NCI-H1930 (cell line): ENCODE measurements around the gene MGAT4A.
"Not testable (repeated sequence)": the region's sequence is repeated elsewhere in the genome, so short reads cannot be mapped to it uniquely, and the experiment has no call there.

Experiments
- DNase-seq, 2 experiments: peaks; one replicate each; lab custom pipeline; 2025; lab: John Stamatoyannopoulos, UW

The MGAT4A gene

DNA sequence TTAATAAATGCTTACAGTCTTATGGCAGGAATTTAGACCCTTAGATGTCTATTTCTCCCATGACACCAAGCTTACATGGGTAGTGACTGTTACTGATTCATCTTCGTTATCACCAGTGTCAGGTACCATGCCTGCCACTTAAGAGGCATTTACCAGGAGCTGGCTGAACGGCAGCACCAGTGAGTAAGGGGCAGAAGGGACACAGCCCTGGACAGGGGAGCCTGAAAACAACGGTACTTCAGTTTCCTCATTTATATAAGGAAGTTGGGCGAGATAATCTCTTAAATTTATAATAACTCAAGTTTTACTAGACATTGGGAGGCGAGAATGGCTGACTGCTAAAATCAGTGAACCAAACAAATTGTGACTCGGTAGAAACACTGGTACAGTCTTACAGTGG is 123.8 kb downstream of the MGAT4A start:
- DNase-seq: no peak

DNA sequence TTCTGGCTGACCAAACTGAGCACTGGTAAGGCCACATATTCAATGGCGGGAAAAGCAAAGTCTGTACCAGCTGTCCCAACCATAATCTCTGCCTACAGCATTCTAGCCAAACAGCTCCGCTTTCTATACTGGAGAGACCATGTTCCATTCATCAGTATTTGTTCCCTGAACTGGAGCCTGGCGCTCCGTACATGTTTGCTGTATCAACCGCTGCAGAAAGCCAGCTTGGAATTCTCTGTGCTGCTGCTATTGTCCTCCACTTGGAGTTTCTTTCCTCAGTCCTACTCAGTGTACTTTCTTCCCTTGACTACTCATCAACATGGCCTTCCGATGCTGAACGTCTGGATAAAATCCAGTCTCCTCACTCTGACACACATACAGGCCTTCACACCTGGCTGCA is 124.5 kb downstream of the MGAT4A start:
- no peak for DNase-seq

DNA sequence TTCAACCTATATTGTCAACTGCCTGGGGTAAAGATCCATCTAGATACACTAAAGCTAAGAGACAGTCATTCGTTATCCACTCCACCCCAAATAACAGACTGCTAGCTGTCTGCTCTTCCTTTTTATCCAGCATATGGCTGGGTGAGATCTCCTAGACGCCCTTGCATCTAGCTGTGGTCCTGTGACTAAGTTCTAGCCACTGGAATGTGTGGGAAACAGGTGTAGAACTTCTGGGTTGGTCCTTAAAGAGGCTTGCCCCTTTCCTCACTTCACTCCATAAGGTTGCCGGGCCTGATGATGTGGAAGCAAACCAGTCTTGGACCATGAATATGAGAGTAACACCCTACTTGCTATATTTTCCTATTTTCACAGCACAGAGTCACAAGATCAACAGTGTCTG is 125.9 kb downstream of the MGAT4A start:
- no peak for DNase-seq

DNA sequence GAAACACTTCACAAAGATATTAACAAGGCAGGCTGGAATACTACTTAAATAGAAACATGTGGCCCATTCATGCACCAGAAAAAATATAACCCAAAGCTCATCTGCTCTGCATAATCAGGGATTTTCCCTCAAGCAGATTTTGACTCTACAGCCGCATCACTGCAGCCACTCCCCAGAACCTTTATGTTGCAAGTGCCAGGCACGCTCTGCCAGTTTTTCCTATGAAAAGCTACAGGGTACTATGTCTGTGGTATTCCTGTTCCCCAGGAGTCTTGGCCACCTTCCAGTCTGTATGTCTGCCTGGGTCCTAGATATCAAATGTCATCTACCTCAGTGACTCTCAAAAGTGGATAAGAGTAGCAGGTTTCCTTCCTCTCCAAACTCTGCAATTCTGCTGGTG is 126.4 kb downstream of the MGAT4A start:
- no peak for DNase-seq

DNA sequence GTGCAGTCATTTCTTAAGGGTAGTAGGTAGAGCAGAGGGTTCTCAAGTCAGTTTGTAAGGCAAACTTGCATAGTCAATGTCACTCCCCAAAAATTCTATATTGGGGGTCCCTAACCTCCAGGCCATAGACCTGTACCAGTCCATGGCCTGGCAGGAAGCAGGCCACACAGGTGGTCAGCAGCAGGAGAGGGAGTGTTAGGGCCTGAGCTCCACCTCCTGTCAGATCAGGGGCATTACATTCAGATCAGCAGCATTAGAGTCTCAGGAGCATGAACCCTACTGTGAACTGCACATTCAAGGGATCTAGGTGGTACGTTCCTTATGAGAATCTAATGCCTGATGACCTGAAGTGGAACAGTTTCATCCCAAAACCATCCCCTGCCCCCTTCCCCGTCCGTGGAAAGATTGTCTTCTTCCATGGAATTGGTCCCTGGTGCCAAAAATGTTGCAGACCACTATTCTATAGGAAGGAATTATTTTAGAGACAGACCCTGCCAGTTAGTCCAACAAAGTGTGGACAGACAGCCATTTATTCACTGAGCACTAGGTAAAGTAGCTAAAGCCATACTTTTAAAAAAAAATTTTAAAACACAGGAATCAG is 129.3 kb downstream of the MGAT4A start:
- DNase-seq: no peak

DNA sequence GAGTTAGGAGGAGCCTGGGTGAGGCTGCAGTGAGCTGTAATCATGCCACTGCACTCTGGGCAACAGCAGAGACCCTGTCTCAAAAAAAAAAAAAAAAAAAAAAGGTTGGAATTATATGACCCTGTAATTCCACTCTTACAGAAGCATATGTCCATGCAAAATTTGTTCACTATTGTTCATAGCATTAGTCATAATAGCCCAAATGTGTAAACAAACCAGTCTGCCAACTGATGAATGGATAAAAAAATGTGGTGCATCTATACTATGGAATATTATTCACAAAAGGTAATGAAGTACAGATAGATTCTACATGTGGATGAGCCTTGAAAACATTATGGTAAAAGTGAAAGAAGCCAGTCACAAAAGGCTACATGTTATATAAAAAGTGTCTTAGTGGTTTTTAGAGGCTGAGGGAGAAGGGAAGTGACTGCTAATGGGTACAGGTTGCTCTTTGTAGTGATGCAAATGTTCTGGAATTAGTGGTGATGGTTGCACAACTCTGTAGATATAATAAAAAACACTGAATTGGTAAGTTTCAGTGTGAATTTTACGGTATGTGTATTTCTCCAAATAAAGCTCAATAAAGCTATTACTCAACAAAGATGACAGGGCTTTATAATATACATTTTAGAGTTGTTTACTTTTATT is 132.0 kb downstream of the MGAT4A start:
- DNase-seq: no peak

DNA sequence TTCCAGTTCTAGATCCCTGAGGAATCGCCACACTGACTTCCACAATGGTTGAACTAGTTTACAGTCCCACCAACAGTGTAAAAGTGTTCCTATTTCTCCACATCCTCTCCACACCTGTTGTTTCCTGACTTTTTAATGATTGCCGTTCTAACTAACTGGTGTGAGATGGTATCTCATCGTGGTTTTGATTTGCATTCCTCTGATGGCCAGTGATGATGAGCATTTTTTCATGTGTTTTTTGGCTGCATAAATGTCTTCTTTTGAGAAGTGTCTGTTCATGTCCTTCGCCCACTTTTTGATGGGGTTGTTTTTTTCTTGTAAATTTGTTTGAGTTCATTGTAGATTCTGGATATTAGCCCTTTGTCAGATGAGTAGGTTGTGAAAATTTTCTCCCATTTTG is 136.3 kb downstream of the MGAT4A start:
- DNase-seq: not testable (repeated sequence)

DNA sequence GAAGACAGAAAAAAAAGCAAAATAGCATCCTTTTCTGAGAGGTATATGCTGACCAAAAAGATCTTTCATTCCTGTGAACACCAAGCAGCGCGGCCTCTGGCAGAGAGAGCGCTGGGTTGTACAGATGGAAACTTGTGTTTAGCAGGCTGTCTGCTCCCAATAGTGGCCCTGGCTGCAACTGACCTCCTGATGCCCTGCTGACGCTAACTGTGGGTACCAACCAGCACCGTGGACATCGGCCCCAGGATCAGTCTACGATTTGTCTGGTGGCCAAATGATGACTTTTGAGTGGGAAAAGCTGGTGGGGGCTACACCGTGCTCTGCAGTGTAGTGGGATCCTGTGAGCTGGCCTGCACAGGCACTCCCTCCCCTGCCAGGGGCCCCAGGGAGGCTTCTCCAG is 138.4 kb downstream of the MGAT4A start:
- DNase-seq: no peak

DNA sequence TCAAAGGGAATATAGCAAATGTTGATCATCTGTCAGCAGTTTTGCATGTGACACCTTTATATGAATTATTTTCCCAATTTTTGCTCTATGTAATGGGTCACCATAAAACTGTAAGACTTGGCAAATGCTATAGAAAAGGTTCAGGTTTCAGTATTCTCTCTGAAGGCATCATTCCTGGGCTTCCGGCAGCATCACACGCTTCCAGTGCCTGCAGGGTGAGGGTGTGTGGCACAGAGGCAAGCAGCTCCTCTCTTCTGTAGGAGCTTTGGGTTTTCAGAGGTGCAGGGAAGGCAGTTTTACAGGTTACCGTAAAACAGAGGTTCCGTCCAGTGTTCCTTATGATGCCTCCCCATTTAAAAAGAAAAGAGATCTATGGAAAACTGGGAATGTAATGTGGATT is 141.4 kb downstream of the MGAT4A start:
- no peak for DNase-seq

DNA sequence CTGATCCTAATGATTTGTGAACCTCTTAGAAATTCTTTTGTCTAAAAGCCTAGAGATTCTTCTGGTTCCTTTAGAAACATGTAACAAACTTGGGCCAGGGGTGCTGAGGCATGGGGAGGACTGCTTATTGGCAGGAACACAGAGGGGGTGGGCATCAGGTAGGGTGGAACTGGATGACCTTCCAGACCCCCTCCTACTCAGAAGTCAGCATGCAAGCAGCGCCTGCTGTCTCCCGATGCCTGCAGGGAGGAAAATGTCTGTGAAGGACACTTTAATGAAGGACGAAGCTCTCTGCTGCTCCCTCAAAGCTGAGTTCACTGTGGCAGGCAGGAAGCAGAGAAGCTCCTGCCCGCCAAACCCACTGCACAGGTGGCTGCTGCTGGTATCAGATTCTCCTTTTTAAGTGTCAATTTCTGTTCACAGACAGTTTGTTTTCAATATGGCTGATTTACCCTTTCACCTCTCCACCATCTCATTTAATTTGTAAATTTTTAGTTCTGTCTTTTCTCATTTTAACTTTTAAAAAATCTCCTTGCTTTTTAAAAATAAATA is 142.0 kb downstream of the MGAT4A start:
- no peak for DNase-seq

DNA sequence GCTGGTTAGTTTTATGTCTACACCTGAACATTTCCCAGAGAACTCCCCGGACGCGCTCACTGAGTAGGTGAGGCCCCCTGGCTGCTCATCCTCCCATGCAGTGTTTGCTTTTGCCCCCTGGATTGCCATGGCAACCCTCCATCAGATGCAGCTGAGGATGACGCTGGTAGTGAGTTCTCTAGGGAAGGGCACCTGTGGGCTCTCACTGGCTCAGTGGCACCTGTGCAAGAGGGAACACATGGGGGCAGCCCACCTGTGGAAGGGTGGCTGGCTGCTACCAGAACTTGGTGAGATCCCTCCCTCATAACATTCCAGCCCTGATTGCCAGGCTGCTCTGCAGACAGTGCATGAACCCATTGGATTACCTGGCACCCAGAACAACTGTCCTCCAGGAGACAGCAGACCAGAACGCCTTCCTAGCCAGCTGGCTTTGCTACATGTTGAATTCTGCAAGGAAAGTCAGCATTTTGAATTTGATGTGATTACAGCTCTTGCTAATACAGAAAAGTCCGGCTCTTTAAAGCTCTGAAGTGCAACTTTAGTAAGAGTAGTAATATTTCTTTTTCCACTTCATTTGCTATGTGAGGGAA is 144.3 kb downstream of the MGAT4A start:
- DNase-seq: no peak

DNA sequence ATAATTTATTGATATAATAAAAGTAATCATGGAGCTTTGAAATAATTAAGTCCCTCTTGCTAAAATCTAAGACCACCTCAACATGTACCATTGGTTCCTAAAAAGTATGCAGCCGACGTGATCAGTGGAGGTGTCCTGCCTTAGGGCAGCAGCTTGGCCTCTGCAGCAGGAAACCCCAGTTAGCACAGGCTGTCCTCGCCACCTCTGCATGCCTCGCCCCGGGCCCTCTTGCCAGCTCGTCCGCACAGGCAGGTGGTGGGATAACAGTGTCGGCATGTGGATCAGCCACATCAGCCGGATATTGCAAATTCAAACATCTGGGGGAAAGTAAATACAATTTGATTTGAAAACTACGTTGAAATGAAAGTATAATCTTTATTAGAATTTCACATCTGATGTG is 145.5 kb downstream of the MGAT4A start:
- no peak for DNase-seq

DNA sequence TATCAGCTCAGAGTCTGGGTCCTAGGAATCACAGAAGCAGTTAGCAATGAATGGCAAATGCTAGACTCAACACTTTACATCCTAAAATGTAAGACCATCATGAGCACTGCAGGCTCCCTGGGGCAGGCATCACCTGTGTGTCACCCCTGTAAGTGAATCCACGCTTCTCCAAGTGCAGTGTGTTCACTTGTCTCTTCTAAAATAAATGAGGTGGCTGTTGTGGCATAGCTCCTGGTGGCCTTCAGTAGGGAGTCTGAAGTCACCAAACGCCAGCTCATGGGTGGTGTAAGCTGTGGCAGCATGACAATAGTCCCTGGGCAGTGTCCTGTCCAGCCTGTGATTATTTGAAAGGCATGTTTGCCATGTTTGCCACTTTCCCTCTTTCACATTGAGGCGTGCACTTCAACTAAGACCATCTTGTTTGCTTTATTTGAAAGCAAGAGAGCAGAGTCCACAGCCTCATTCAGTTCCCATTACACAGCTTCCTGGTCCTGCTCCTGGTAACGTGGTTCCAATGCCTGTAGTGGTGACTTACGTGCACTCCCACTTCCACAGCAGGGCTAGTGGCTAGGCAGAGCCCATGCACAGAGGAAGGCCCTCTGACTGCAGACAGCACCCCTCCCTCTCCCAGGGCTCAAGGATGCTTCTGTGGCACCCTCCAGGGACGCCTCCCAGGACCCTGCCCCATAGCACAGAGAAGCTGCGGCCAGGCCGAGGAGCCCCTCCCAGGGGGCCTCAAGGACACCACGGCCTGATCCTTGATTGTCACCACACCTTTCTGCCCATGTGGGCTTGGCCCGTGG is 146.9 kb downstream of the MGAT4A start:
- DNase-seq: no peak

DNA sequence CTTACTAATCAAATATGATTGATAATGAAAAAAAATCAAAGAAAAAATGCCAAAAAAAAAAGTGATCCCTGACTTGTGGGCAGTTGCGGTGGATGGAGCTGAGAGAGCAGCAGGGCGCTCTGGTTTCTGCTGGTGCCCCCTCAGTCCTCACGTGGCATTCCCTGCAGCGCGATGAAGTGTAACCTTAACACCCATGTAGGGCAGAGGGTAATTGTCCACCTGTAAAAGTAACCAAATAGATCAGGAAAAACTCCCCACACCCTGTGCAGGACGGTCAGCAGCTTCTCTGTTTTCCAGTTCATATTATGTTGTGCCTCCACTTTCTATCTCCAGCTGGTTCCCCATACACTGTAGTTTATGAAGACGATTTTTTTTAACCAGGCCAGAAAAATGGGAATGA is 147.7 kb downstream of the MGAT4A start:
- no peak for DNase-seq

DNA sequence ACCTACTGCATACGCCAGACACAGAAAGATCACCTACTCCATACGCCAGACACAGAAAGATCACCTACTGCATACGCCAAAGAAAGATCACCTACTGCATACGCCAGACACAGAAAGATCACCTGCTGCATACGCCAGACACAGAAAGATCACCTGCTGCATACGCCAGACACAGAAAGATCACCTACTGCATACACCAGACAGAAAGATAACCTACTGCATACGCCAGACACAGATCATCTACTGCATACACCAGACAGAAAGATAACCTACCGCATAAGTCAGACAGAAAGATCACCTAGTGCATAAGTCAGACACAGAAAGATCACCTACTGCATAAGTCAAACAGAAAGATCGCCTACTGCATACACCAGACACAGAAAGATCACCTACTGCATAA is 148.4 kb downstream of the MGAT4A start:
- no peak for DNase-seq

DNA sequence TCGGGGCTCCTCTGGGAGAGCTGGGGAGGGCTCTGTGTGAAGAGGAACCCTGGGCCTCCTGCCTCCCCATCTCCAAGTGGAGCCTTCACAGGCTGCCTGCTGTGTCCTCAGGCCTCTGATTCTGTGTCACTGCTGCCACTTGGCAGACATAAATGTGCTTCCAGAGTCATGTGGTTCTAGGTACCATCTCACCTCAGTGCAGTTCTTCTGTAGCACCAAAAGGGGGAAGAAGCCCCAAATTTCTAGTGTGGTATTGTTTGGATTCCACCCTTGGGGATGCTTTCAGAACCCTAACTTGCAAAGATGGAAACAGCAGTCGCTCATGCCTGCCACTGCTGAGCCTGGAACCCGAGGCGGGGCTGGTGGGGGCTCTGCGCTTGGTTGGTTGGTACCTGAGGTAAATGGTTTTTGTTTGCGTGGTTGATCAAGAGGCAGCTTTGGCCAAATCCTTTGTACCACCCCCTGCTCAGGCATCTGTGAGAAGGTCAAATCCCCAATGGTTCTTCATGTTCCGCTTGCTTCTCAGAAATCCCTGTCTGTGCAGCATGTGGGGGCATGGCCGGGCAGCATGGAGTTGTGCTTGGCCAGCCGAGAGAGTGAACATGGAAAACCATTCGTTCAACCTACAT is 150.2 kb downstream of the MGAT4A start:
- DNase-seq: no peak

DNA sequence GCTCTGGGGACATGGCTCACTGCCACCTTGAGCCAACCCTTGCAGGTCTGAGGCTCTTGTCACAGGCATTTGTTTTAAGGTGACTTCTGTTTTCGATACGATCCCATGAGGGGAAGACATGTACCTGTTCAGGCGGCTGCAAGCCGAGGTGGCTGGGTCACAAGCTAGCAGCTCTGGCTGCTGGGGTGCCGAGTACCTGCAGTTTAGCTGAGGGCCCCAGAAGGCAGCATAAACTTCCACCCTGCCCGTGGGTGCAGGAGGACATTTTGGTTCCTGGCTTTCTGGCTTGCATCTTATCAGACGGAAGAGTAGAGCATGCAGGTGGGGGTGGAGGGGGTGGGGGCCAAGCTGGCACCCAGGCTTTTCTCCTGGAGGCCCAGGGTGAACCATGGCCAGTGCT is 151.0 kb downstream of the MGAT4A start:
- no peak for DNase-seq

DNA sequence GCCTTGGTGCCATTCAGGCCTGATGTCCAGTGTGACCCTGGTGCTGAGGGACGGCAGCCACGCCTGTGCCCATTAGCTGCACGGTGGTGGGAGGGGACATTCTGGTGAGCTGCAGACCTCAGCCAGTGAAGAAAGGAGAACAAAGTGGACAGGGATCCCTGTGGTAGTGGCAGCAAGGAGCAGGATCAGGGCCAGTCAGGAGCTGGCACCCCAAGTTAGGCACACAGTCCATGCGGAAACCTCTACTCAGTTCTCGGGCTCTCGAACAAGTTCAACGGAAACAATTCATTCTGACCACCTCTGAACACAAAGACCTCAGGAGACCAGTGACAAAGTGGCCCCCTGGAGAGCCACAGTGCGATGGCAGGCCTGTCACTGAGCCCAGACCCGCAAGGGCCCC is 152.7 kb downstream of the MGAT4A start:
- no peak for DNase-seq

DNA sequence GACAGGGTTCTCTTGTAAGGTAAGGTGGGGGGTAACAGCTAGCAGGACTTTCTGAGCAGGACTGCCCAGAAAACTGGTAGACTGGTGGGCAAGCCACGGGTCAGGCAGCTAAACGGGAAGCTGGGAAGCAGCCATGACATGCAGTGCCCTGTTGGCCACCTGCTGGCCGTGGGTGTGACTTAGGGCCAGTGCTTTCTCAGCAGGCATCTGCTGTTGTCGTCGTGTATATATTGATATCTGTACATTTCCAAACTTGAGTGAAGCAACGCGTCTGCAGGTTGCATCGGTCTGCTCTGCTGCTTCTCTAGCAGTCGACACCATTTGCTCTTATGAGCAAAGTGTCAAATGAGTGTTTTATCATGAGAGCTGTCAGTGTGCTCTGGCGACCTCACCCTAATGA is 153.6 kb downstream of the MGAT4A start:
- no peak for DNase-seq

DNA sequence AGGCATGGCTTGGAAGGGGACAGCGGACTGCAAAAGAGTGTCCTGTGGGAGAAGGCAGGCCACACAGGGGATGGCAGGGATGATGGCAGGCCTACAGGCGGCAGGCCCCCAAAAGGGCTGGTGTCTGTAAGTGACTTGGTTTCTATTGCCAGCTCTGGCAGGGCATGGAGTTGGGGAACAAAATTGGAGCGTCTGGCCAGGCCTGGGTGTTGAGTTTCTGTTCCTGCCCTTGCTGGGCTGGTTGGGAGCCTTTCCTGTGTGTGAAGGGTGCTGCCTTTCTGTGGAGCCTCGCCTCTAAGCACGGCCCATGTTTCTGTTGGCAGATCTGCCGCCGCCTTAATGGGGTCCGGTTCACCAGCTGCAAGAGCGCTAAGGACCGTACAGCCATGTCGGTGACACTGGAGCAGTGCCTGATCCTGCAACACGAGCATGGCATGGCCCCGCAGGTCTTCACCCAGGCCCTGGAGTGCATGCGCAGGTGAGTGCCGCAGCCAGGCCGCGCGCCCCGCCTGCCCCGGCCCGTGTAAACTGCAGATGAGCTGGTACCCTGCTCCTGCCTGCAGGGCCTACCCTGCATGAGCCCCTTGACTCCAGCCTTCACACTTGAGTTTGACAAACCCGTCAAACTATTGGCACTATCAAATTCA is 154.1 kb downstream of the MGAT4A start:
- no peak for DNase-seq

DNA sequence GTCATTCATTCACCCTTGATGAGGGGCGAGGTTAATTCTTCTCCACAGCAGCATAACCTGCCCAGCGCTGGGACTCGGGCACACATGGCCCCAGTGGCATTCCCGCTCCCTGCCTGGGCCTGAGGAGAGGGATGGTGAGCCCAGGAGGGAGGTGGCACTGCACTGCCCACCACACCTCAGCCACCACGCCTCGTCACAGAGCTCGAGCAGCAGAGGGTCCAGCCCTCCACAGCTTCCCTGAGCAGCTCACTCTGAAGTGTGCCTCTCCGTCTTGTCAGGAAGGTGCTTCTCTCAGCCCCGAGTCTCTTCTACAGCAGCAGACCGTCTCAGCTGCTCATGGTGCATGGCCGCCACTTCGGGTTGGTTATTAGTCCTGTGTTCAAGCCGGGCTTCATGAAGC is 157.5 kb downstream of the MGAT4A start:
- no peak for DNase-seq

DNA sequence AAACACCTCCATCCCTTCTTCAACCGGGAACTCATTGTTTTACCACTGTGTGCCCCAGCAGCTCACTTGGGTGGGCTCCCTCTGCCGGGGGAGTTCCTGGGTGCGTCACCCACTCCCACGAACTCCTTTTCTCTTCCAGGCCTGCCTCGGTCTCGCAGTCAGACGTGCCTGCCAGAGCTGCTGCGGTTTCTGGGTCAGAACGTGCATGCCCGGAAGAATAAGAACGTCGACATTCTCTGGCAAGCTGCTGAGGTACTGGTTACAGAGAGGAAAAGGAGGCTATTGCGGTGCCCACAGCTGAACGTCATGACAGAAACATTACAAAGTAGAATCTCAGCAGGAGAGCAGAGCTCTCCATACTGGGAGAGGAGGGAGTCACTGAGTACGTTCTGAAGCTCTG is 158.3 kb downstream of the MGAT4A start:
- no peak for DNase-seq
